IPS-18c (cell line): ENCODE results near the gene ZNF84.

ENCODE experiments used
- H3K4me3 ChIP-seq: 2 replicates; pipeline ENCODE4 v1.7.0; 2013; ENCODE audit warnings: low read depth, mild to moderate bottlenecking, low read length, moderate library complexity; ENCODE audit not compliant: insufficient read depth
- H3K9me3 ChIP-seq: one replicate; pipeline ENCODE4 v1.6.1; 2013; ENCODE audit warnings: mild to moderate bottlenecking, low read length, moderate library complexity; ENCODE audit not compliant: control insufficient read depth, insufficient read depth

Gene ZNF84

DNA sequence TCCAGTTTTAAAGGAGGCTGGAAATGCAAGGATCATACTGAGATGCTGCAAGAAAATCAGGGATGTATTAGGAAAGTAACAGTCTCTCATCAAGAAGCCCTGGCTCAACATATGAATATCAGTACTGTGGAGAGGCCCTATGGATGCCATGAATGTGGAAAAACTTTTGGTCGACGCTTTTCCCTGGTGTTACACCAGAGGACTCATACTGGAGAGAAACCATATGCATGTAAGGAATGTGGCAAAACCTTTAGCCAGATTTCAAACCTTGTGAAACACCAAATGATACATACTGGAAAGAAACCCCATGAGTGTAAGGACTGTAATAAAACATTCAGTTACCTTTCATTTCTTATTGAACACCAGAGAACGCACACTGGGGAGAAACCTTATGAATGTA, 68.3 kb downstream of the ZNF84 start:
- Histone ChIP-seq H3K9me3 (peaks cover 17% of the 10 kb centered on the region), H3K4me3 (no peak overlapping the region)

DNA sequence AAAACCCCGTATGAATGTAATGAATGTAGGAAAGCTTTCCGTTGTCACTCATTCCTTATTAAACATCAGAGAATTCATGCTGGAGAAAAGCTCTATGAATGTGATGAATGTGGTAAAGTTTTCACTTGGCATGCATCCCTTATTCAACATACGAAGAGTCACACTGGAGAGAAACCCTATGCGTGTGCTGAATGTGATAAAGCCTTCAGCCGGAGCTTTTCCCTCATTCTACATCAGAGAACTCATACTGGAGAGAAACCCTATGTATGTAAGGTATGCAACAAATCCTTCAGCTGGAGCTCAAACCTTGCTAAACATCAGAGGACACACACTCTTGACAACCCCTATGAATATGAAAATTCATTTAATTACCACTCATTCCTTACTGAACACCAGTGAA, 68.9 kb downstream of the ZNF84 start:
- peaks cover 22% of the 10 kb centered on the region for H3K9me3 ChIP-seq
- no peak overlapping the region for H3K4me3 ChIP-seq

GRCh38 chr12:133107121-133107520, 69.8 kb downstream of the ZNF84 start:
- no peak overlapping the region for H3K4me3 ChIP-seq
- peaks cover 25% of the 10 kb centered on the region for H3K9me3 ChIP-seq

DNA sequence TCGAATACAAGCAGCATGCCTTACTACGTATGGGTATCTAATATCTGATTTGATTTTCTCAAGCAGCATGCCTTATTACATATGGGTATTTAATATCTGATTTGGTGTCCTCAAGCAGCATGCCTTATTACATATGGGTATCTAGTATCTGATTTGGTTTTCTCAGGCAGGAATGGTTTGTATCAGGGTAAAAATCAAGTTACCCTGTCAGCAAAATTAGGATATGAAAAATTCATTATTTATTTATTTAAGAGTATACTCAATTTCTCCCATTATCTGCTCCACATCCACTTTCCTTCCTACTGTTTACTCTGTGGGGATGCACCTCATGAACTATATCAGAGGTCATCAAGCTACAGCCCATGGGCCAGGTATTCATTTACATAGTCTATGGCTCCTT, 70.8 kb downstream of the ZNF84 start:
- H3K4me3 ChIP-seq, result no peak overlapping the region
- peaks cover 25% of the 10 kb centered on the region for H3K9me3 ChIP-seq
